Bone marrow (tissue), 2 donors: Measurements from ENCODE around the gene SNRNP40.
"Not testable (repeated sequence)": the region's sequence is repeated elsewhere in the genome, so short reads cannot be mapped to it uniquely, and the experiment has no call there.

Experiments
- DNase-seq, 2 donors: peaks; one replicate each; lab custom pipeline; 2025; lab: John Stamatoyannopoulos, UW

Gene SNRNP40

GRCh38 chr1:31296486-31297276, at the start of gene SNRNP40, which contains the start of gene ZCCHC17:
Gene SNRNP40 (minus strand): TSS chr1:31296788. CDS start chr1:31296751, 37 bp downstream.
Gene ZCCHC17 (plus strand): TSS chr1:31297032. CDS start chr1:31310099, 13,067 bp downstream.
- DNase-seq: peak; percentile 76 to 98

- no peak for DNase-seq
These were observed 49.0 kb upstream of the SNRNP40 start for GRCh38 chr1:31345635-31346034.

GRCh38 chr1:31344503-31344902, 47.9 kb upstream of the SNRNP40 start:
- DNase-seq: no peak

GRCh38 chr1:31336687-31337467, 40.3 kb upstream of the SNRNP40 start:
- DNase-seq: no peak

- peak in 1 of 2 donors; percentile 21 for DNase-seq
These were observed 38.4 kb upstream of the SNRNP40 start for GRCh38 chr1:31335007-31335406.

- no peak for DNase-seq
These were observed 30.8 kb upstream of the SNRNP40 start for GRCh38 chr1:31327381-31327780.

- no peak for DNase-seq
These were observed 29.9 kb upstream of the SNRNP40 start for GRCh38 chr1:31326461-31326860.

GRCh38 chr1:31324992-31325391, 28.4 kb upstream of the SNRNP40 start:
- no peak for DNase-seq

- no peak for DNase-seq
These were observed 27.5 kb upstream of the SNRNP40 start for GRCh38 chr1:31324093-31324492.

- DNase-seq: no peak
These were observed 21.6 kb upstream of the SNRNP40 start for GRCh38 chr1:31318146-31318545.

GRCh38 chr1:31315902-31316301, 19.3 kb upstream of the SNRNP40 start:
- DNase-seq: no peak

- no peak for DNase-seq
These were observed 13.6 kb upstream of the SNRNP40 start for GRCh38 chr1:31310198-31310597.

GRCh38 chr1:31308036-31308435, 11.4 kb upstream of the SNRNP40 start:
- DNase-seq: no peak

GRCh38 chr1:31306278-31306677, 9.7 kb upstream of the SNRNP40 start:
- no peak for DNase-seq

- DNase-seq: no peak
These were observed 6.3 kb upstream of the SNRNP40 start for GRCh38 chr1:31302709-31303441.

GRCh38 chr1:31300193-31300592, 3.6 kb upstream of the SNRNP40 start:
- DNase-seq: no peak

- DNase-seq: no peak
These were observed 2.8 kb upstream of the SNRNP40 start for GRCh38 chr1:31299365-31299764.

- DNase-seq: peak; percentile 9 to 14
These were observed 974 bp upstream of the SNRNP40 start for GRCh38 chr1:31297277-31298247.

- DNase-seq: no peak
These were observed 608 bp downstream of the SNRNP40 start for GRCh38 chr1:31295874-31296485.

GRCh38 chr1:31289021-31289420, 7.6 kb downstream of the SNRNP40 start:
- DNase-seq: no peak

GRCh38 chr1:31287791-31288190, 8.8 kb downstream of the SNRNP40 start:
- not testable (repeated sequence) for DNase-seq
